HG03103 (cell line): Measurements from ENCODE around the gene SLAMF8.
A peak's percentile ranks its signal among the peaks of the same experiment; 100 is the strongest.

Experiments used
- ATAC-seq: cut with Tn5 transposase; IDR thresholded peaks from one replicate; pipeline ENCODE4 v1.9.1; 2021; ENCODE audit warnings: low read depth; ENCODE audit not compliant: unreplicated experiment

The SLAMF8 gene

DNA sequence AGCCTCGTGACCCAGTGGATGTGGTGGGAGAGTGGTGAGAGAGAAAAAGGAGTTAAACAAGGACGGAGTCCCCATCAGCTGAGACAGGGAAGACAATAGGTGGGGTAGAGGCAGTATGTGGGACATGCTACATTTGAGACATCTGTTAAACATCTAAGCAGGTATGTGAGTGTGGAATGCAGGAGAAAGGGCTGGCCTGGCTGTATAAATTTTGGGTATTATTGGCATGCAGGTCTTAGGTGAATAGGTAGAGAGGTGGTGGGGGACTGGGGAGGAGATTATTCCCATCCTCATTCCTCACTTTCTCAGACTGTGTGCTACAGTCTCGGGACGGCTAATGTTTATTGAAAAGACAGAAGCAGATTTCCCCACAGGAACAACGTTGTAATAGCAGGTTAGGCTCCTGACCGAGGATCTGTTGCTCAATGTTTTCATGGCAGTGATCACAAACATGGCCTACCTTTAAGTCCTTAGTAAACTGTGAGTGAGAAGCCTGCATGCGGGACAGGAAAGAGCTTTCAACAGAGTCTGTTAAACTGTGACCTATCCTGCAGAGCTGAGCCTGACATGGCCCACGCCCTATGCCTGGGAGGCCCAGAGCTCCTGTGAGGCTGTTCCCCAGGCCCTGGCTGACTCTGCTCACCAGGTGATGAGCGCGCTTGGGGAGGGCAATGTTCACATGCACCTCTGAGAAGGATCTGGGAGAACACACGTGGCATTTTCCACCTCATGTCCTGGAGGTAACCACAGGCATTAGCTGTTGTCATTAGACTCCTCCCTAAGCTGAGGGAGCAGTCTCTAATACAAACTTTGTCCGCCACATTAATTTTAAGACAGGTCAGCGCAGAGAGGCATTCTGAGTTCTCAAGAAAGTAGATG lies 19.3 kb downstream of the SLAMF8 start:
- no peak for ATAC-seq

DNA sequence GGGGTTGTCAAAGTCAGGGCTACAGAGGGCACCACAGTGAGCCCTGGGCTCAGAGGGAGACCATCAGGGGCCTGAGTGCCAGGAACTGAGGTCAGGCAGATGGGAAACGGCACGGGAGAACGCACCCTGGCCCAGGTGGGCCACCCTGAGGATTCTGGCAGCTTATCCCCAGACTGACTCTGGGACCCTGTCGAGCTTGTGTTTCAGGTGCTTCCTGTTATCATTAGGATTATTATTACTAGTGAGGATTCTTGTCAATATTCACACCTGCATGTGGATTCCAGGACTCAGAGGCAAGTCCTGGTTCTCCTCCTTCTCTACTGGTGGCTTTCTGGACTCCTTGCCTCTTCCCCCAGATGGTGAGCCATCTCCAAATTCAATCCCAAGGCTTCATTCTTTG lies 20.6 kb downstream of the SLAMF8 start:
- no peak for ATAC-seq

DNA sequence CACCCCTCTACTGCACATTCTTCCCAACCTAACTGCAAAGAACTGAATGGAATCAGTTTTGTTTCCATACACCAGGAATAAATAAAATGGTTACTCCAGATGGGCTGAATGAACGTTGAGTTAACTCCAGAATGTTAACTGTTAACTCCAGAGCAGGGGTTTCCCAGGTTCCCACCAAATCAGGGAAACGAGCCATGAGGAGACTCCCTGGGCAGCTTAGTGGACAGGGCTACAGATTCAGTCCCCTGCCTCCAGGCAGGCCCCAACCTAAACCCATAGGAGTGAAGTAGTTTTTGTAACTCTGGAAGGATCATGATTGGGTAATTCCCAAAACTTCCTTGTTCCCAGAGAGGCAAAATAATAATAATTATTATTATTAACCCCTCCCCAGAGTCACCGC lies 21.7 kb downstream of the SLAMF8 start:
- no peak for ATAC-seq

DNA sequence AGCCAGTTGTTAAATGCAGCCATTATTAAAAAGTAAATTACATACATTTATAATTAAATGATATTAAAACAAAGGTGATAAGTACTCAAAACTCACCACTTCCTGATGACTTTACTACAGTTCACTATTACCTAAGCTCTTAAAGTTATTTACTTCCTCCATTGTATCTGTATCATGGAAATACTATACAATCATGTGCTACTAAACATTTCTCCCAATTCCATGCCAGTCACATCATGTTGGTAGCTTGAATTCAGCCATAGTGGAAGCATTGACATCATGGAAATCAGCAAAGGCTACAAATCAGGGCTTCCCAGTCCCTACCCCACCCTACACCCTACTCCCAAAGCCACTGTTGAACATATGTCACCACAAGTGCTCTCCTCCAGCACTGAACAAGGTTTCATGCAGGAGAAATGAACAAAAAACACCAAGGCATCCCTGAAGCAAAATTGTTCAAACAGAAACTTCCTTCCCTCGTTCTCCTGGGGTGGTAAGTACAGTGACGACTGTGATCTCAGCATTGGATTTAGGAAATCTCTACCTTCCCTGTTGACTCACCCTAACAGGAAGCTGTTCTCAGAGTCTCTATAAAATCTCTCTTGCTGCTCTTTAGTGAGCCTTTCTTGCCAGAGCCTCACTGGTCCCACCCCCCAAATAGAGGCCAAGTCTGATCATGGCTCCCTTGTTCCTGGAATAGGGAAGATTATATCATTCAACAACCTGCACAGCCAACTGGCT lies 23.1 kb downstream of the SLAMF8 start:
- no peak for ATAC-seq

DNA sequence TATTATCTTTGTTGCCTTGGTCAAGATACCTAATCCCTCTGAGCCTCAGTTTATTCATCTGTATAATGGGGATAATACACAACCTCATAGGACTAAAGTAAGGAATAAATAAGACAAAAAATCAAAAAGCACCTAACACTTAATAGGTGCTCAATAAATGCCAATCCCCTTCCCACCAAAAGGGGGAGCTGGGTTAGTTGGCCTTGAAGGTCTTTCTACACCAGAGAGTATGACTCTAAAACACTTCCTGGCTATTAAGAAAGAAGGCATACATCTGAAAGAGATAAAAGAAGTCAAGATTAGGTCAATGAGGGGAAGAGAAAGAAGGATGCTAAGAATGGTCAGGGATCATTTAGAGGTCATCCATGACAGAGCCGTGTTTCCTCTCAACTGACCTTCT lies 24.7 kb downstream of the SLAMF8 start:
- ATAC-seq = no peak

DNA sequence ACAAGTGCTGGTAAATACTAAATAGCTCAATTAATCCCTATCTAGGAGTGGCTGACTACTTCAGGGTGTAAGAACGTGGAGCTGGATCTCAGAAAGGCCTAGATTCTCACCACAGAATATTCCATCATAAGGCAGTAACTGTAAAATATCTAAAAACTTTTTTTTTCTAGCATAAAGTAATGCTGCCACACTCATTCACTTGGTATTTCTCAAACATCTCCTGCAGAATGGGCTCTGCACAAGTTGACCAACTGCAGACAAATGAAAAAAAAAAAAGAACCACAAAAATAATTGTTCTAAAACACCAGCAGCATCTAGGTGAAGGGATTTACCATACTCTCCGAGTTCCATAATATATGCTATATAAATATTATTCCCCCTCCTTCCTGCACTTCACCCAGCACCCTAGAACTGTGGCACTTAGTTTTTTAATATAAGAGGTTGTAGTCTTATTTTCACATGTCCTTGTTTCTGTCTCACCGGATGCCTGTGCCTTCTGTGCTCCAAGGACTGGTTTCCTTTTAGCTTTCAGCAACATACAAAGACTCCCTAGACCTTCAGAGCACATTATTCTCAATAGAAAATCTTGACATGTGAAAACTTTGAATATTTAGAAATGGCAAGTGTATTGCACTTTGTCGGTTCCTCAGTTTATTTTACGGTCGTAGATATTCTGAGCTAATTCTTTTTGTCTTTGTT lies 26.9 kb downstream of the SLAMF8 start:
- no peak for ATAC-seq

DNA sequence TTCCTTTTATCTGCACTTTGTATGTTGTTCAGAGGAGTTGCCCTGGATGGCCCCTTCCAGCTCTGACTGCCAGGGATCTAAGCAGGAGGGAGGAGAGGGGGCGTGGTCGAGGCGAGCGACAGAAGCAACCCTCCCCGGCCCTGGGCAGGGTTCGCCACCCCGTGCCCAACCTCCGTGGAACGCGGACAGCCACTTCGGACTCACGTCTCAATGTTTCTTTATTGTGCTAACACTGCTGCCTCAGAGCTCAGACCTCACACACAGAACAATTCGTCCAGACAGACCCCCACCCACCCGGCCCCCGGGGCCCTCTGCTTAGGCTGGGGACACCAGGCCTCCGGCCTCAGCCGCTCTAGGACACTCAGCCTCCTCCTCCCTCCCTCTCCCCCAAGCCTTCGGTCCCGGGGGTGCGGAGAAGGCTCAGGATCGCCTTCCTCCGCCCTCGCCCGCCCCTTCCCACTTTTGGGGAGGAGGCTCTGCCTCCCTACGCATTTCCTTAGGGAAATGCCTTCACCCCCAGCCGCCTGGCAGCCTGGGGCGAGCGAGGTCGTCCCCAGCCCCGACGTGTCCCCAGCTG lies 27.5 kb downstream of the SLAMF8 start:
- no peak for ATAC-seq

DNA sequence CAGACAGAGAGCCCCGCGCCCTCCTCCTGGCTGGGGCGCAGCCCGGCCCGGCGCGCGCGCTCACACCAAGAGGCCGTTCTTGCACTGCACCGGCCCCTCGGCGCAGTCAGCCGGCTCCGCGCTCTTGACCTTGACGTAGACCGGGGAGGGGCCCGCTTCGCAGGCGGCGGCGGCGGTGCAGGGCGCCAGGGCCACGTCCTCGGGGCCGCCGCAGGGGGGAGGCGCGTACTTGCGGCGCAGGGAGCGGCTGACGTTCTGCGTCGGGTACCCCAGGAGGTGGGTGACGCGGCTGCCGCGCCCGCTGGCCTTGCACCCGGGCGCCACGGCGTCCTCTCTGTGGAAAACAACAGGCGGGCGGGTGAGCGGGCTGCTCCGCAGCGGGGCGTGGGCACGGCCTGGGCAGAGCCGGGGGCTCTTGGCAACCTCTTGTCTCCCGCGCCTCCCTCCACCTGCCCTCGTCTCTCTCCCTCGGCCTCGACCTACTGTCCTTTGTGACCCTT lies 28.1 kb downstream of the SLAMF8 start:
- ATAC-seq = peak; percentile 86

DNA sequence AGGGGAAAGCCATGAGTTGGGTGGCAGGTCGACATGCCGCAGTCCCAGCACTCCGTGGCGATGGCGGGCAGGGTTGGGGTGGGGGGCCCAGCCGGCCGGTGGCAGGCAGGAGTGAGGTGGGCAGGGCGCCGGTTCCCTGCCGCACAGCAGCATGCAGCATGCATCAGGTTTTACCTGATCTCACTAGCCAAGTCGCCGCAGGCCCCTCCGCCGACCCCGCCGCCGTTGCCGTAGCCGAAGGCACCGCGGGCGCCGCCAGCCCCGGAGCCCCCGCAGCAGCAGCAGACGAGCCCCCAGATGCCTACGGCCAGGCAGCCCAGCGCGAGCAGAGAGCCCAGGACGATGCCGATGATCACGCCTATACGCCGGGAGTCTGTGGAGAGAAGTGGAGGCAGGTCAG lies 29.0 kb downstream of the SLAMF8 start:
- ATAC-seq = no peak

DNA sequence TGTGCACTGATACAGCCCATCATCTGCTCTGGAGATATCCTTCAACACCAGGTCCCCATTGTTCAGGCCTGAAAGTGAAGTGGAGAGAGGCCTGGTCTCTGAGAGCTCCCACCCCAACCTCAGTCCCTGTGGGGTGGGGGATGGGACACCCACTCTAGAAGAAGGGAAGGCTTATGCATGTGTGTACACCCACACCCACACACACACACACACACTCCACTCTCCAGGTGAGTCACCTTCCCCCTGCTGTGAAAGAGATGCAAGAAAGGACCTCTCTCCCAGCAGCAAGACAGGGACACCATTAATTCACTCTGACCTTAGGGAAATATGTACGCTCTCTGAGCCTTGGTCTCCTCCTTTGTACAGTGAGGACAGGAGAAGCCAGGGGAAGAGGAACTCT lies 29.9 kb downstream of the SLAMF8 start:
- no peak for ATAC-seq

DNA sequence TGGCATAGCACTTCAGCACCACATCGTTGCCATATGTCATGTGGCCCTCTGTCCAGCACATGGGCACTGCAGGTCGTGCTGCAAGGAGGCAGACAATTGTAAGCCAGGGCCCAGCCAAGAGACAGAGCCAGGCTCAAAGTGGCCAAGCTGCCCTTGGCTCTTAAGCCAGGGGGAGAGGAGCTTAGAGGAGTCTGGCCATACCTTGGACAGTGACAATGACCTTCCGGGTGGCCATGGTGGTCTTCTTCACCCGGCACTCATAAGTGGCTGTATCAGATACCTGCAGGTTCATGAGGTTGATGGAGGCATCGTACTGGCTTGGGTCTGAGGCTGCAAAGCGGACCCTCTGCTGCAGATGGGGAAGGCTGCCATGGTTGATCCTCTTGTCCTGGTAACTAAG lies 31.2 kb downstream of the SLAMF8 start:
- no peak for ATAC-seq

DNA sequence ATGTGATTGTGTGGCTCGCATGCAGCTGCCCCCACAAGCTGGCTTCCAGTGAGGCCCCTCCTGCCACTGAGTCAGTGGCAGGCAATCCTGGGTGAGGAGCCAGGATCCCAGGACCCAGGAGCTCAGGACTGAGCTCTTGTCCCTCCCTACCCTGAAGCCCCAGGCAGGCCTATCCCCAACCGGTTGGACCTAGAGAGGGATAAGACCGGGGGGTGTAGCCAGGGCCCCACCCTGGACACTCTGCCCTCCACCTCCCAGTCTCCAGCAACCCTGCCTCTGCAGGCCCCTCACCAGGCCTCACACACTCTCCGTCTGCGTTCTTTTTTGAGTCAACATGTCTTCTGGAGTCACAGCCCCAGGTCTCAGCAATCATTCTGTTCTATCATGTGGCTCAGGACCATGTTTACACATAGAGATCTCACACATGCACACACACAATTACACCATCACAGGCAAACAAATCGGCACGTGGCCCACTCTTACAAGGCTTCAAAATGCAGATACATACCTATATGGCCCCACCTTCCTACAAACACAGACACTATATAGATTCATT lies 33.2 kb downstream of the SLAMF8 start:
- ATAC-seq = no peak

DNA sequence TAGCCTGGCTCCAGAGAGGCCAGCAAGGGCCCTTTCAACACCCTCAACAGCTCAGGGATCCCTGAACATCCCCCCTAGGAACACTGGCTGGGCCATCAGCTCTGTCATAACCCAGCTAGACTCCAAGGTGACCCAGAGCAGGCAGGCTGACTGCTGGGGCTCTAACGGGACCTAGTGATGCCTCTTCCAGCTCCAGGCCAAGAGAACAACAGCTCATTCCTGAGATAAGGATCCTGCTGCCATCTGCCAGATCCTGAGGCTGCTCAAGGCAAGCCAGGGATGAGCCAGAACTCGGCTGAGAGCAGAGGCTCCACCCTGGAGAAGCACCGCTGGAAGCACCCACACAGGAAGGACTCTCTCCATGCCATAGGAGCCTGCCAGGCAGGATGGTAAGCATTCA lies 33.8 kb downstream of the SLAMF8 start:
- ATAC-seq = no peak

DNA sequence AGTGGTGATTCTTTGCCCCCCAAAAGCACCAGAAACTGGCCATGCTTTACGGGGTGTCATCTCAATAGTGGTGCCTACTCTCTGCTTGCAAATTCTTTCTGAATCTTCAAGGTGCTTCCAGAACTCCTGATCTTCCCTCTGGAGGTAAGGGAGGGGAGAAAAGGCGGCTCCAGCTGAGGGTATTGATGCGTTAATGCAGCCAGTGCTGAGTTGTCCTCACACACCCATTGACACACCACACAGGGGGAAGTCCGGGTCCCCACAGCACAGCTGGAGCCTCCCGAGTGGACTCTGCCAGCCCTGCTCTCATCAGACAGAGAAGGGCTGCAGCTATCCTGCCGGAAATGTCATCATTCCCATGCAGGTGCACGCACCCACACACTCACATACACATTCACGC lies 34.5 kb downstream of the SLAMF8 start:
- ATAC-seq = no peak

DNA sequence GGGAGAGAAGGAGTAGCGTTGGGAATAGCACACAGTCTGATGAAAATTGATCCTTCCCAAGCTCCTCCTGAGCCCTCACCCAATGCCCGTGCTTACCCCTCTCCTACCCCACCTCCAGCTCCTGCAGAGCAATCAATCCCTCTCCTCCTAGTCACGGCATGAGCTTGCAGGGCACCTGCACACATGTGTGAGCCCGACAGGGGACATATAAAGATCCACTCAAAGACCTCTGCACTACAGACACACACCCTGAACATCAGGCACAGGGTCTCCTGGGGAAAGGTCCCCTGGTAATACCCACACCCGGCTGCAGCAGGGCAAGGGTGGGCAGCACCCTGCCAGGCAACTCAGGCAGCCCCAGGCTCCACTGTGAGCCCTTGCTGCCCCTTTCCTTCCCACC lies 35.4 kb downstream of the SLAMF8 start:
- no peak for ATAC-seq

DNA sequence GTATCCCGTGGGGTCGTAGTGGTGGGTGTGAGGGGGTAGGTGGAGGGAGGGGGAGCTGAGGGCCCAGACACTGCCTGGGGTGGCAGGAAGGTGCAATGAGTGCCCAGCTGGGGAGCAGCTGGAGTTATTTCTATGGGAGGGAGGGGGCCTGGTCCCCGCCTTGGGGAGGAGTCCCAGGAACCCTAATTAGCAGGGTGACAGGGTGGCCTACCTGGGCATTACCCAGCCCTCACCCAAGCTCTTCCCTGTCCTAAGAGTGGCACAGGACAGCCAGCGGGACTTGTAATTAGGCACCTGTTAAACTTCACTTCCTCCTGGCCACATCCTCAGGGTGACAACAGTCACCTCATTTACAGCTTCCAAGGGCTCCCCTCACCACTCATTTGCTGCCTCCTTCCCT lies 35.9 kb downstream of the SLAMF8 start, which contains the start of gene VSIG8:
TSS of gene VSIG8 (minus strand) at position 101 of the 400 bp plus-strand sequence. CDS start 136 bp downstream, outside the sequence.
- ATAC-seq = no peak

DNA sequence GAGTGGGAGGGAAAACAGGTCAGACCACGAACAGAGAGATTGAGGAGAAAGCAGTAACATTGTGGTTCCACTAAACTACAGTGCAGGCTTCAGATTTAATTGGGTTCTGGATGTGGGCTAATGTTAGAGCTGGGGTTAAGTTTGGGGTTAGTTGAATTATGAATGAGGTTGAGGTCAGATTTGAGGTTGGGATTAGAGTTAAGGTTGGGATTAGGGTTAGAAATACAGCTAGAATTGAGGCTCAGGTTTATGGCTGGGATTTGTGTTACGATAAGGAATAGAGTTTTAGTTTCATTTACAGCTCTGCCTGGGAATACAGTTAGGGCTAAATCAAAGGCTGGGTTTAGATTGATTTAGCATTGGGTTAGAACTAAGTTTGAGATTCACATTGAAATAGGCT lies 37.6 kb downstream of the SLAMF8 start:
- ATAC-seq = no peak

DNA sequence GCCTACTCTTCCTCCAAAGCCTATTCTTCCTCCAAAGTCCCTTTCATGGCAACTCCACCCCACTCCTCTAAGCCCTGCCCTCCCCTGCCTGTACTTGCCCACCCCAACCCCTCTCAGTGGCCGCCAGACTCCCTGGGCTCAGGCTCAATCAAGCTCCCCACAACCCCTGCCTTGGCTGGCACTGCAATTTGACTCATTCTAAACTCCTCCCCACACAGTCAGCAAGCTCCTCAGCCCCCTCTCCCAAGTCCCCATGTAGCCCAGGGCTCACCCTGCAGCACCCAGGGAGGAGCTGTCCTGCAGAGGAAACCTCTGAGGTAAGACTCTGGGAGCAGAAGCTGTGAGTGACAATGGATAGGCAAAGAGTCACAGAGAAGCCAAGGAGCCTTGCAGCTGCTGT lies 39.4 kb downstream of the SLAMF8 start:
- ATAC-seq = no peak

DNA sequence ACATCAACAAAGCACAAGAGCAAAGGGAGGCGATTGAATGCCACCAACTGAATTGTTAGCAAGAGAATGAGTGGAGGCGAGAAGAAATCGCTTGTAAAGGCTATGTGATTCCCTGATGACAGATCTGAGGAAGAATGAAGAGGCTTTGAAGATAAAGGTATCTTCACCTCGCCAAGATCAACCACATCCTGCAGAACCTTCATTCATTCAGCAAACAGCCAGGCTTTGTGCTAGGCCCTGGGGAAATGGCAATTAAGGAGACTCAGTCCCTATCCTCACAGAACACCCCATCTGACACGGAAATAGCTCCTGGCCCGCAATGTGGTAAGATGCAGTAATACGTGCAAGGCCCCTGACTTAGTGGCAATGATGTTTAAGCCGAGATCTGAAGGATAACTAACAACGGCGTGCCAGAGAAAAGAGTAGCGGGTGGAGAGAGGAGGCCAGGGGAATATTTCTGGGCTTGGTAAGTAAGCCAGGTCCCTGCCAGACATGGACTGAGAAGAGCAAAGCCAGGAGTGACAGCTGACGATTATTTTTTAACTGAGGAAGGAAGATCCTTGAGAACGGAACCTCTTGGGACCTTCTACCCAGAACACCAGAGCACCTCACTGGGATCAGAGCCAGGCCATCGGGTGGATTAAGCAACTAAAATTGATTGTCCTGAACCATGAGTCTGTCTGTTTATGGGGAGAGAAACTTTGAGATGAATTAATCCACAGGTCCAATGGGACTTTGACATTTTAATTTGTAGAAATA lies 40.4 kb downstream of the SLAMF8 start:
- ATAC-seq = no peak

DNA sequence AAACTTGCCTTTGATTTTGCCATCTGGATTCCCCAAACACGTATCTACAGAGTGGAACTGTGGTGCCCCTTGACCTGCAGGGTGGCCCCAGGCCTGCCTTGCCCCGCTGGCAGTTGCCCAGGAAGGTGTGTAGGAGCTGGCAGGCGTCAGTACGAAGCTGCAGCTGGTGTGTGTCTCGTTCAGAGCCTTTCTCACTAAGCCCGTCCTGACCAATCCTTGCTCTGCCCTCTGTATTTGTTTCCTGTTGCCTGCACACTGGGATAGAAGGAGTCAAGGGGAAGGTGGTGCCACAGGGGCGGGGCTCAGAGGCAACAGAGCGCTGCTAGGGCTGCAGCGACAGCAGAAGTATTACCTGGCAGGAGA lies 41.0 kb downstream of the SLAMF8 start:
- no peak for ATAC-seq
